ENCODE results near the gene TBX3.

TBX3 gene

GRCh38 chr12:114689075-114689994 lies 5.4 kb upstream of the TBX3 start:
- H3K4me1 ChIP-seq (ENCODE audit: control insufficient read depth, insufficient read depth, low read length): peaks cover 9% of the 10 kb centered on the region
- WGBS (ENCODE audit: insufficient coverage, insufficient read length): no CpG with 5 or more reads among the region's 5 CpGs
- H3K4me3 ChIP-seq (ENCODE audit: low read length): no peak overlapping the region
- DNase-seq (ENCODE audit: low read depth, low spot score): no peak
- no peak overlapping the region for H3K27ac ChIP-seq (ENCODE audit: low read length)
- H3K27me3 ChIP-seq (ENCODE audit: control insufficient read depth, insufficient read depth, low read length): peaks cover 91% of the 10 kb centered on the region
- H3K36me3 ChIP-seq (ENCODE audit: control insufficient read depth, insufficient read depth, low read length): no peaks in the 10 kb centered on the region
- no peaks in the 10 kb centered on the region for H3K9me3 ChIP-seq (ENCODE audit: control insufficient read depth, insufficient read depth, low read length)

GRCh38 chr12:114688256-114688845 lies 4.4 kb upstream of the TBX3 start:
- no peaks in the 10 kb centered on the region for H3K36me3 ChIP-seq (ENCODE audit: control insufficient read depth, insufficient read depth, low read length)
- H3K27ac ChIP-seq (ENCODE audit: low read length): no peak overlapping the region
- no peak overlapping the region for H3K4me3 ChIP-seq (ENCODE audit: low read length)
- H3K27me3 ChIP-seq (ENCODE audit: control insufficient read depth, insufficient read depth, low read length): peaks cover 81% of the 10 kb centered on the region
- WGBS (ENCODE audit: insufficient coverage, insufficient read length): no CpG with 5 or more reads among the region's 4 CpGs
- H3K4me1 ChIP-seq (ENCODE audit: control insufficient read depth, insufficient read depth, low read length): peaks cover 9% of the 10 kb centered on the region
- DNase-seq (ENCODE audit: low read depth, low spot score): no peak
- no peaks in the 10 kb centered on the region for H3K9me3 ChIP-seq (ENCODE audit: control insufficient read depth, insufficient read depth, low read length)

- no peak overlapping the region for H3K4me3 ChIP-seq (ENCODE audit: low read length)
- no CpG with 5 or more reads among the region's 12 CpGs for WGBS (ENCODE audit: insufficient coverage, insufficient read length)
- H3K36me3 ChIP-seq (ENCODE audit: control insufficient read depth, insufficient read depth, low read length): no peaks in the 10 kb centered on the region
- no peak overlapping the region for H3K27ac ChIP-seq (ENCODE audit: low read length)
- no peak for DNase-seq (ENCODE audit: low read depth, low spot score)
- peaks cover 80% of the 10 kb centered on the region for H3K27me3 ChIP-seq (ENCODE audit: control insufficient read depth, insufficient read depth, low read length)
- H3K4me1 ChIP-seq (ENCODE audit: control insufficient read depth, insufficient read depth, low read length): peaks cover 9% of the 10 kb centered on the region
- H3K9me3 ChIP-seq (ENCODE audit: control insufficient read depth, insufficient read depth, low read length): no peaks in the 10 kb centered on the region
Observed at GRCh38 chr12:114687802-114688201, 3.8 kb upstream of the TBX3 start.

- no CpG with 5 or more reads among the region's 41 CpGs for WGBS (ENCODE audit: insufficient coverage, insufficient read length)
- Histone ChIP-seq H3K36me3 (ENCODE audit: control insufficient read depth, insufficient read depth, low read length) (no peaks in the 10 kb centered on the region), H3K4me1 (ENCODE audit: control insufficient read depth, insufficient read depth, low read length) (peaks cover 12% of the 10 kb centered on the region), H3K4me3 (ENCODE audit: low read length) (no peak overlapping the region), H3K27ac (ENCODE audit: low read length) (no peak overlapping the region), H3K9me3 (ENCODE audit: control insufficient read depth, insufficient read depth, low read length) (no peaks in the 10 kb centered on the region), H3K27me3 (ENCODE audit: control insufficient read depth, insufficient read depth, low read length) (peaks cover 81% of the 10 kb centered on the region)
- no peak for DNase-seq (ENCODE audit: low read depth, low spot score)
Observed at GRCh38 chr12:114686773-114687500, 3.0 kb upstream of the TBX3 start.

GRCh38 chr12:114686426-114686772 lies 2.4 kb upstream of the TBX3 start:
- Histone ChIP-seq H3K27ac (ENCODE audit: low read length) (no peak overlapping the region), H3K4me3 (ENCODE audit: low read length) (no peak overlapping the region), H3K4me1 (ENCODE audit: control insufficient read depth, insufficient read depth, low read length) (peaks cover 12% of the 10 kb centered on the region), H3K27me3 (ENCODE audit: control insufficient read depth, insufficient read depth, low read length) (peaks cover 81% of the 10 kb centered on the region), H3K36me3 (ENCODE audit: control insufficient read depth, insufficient read depth, low read length) (no peaks in the 10 kb centered on the region), H3K9me3 (ENCODE audit: control insufficient read depth, insufficient read depth, low read length) (no peaks in the 10 kb centered on the region)
- WGBS (ENCODE audit: insufficient coverage, insufficient read length): no CpG with 5 or more reads among the region's 11 CpGs
- DNase-seq (ENCODE audit: low read depth, low spot score): no peak

GRCh38 chr12:114685869-114686268 lies 1.9 kb upstream of the TBX3 start:
- DNase-seq (ENCODE audit: low read depth, low spot score): no peak
- no CpG with 5 or more reads among the region's 17 CpGs for WGBS (ENCODE audit: insufficient coverage, insufficient read length)
- no peak overlapping the region for H3K27ac ChIP-seq (ENCODE audit: low read length)
- peaks cover 80% of the 10 kb centered on the region for H3K27me3 ChIP-seq (ENCODE audit: control insufficient read depth, insufficient read depth, low read length)
- peaks cover 12% of the 10 kb centered on the region for H3K4me1 ChIP-seq (ENCODE audit: control insufficient read depth, insufficient read depth, low read length)
- H3K4me3 ChIP-seq (ENCODE audit: low read length): no peak overlapping the region
- H3K9me3 ChIP-seq (ENCODE audit: control insufficient read depth, insufficient read depth, low read length): no peaks in the 10 kb centered on the region
- no peaks in the 10 kb centered on the region for H3K36me3 ChIP-seq (ENCODE audit: control insufficient read depth, insufficient read depth, low read length)

- no peak for DNase-seq (ENCODE audit: low read depth, low spot score)
- Histone ChIP-seq H3K27me3 (ENCODE audit: control insufficient read depth, insufficient read depth, low read length) (peaks cover 80% of the 10 kb centered on the region), H3K9me3 (ENCODE audit: control insufficient read depth, insufficient read depth, low read length) (no peaks in the 10 kb centered on the region), H3K4me1 (ENCODE audit: control insufficient read depth, insufficient read depth, low read length) (peaks cover 12% of the 10 kb centered on the region), H3K36me3 (ENCODE audit: control insufficient read depth, insufficient read depth, low read length) (no peaks in the 10 kb centered on the region), H3K4me3 (ENCODE audit: low read length) (no peak overlapping the region), H3K27ac (ENCODE audit: low read length) (no peak overlapping the region)
- no CpG with 5 or more reads among the region's 25 CpGs for WGBS (ENCODE audit: insufficient coverage, insufficient read length)
Observed at GRCh38 chr12:114685320-114685781, 1.4 kb upstream of the TBX3 start.

GRCh38 chr12:114684870-114685273 lies 897 bp upstream of the TBX3 start:
- H3K9me3 ChIP-seq (ENCODE audit: control insufficient read depth, insufficient read depth, low read length): no peaks in the 10 kb centered on the region
- H3K27me3 ChIP-seq (ENCODE audit: control insufficient read depth, insufficient read depth, low read length): peaks cover 79% of the 10 kb centered on the region
- peak overlapping the region; percentile 10; the same call in 1 of the 2 replicates for H3K4me3 ChIP-seq (ENCODE audit: low read length)
- no peak for DNase-seq (ENCODE audit: low read depth, low spot score)
- H3K27ac ChIP-seq (ENCODE audit: low read length): no peak overlapping the region
- WGBS (ENCODE audit: insufficient coverage, insufficient read length): no CpG with 5 or more reads among the region's 24 CpGs
- H3K36me3 ChIP-seq (ENCODE audit: control insufficient read depth, insufficient read depth, low read length): no peaks in the 10 kb centered on the region
- H3K4me1 ChIP-seq (ENCODE audit: control insufficient read depth, insufficient read depth, low read length): peaks cover 12% of the 10 kb centered on the region

- Histone ChIP-seq H3K36me3 (ENCODE audit: control insufficient read depth, insufficient read depth, low read length) (no peaks in the 10 kb centered on the region), H3K4me1 (ENCODE audit: control insufficient read depth, insufficient read depth, low read length) (peaks cover 14% of the 10 kb centered on the region), H3K4me3 (ENCODE audit: low read length) (peak overlapping the region; percentile 4; the same call in 1 of the 2 replicates), H3K9me3 (ENCODE audit: control insufficient read depth, insufficient read depth, low read length) (no peaks in the 10 kb centered on the region), H3K27me3 (ENCODE audit: control insufficient read depth, insufficient read depth, low read length) (peaks cover 80% of the 10 kb centered on the region), H3K27ac (ENCODE audit: low read length) (no peak overlapping the region)
- no peak for DNase-seq (ENCODE audit: low read depth, low spot score)
- no CpG with 5 or more reads among the region's 19 CpGs for WGBS (ENCODE audit: insufficient coverage, insufficient read length)
Observed at GRCh38 chr12:114683709-114684097, 272 bp downstream of the TBX3 start.
